Psoas muscle (tissue), 8 donors: ENCODE results near the gene PCLO. TPM values are rescaled to one million over a fixed set of nuclear protein-coding genes. Genes with fewer than 3 reads are reported as not detected.
A peak's percentile ranks its signal among the peaks of the same experiment; 100 is the strongest.

ENCODE experiments used
- ATAC-seq, 4 donors: fragments of 200-7000 bp; cut with Tn5 transposase; one replicate each; pipeline ENCODE4 v1.9.1; 2020; ENCODE audit warnings: moderate library complexity in 3 of 4, mild to moderate bottlenecking in 2 of 4
- DNase-seq, 2 donors: peaks; one replicate each; pipeline ENCODE4 v3.0.0-alpha.2; 2020
- H3K27ac ChIP-seq: fragments of 200-600 bp; one replicate; pipeline ENCODE4 v1.8.0; 2022
- H3K27me3 ChIP-seq, 3 donors: fragments of 200-600 bp in 1 of 3; one replicate each; pipeline versions ENCODE4 v1.6.1 to v1.8.0; 2013 to 2022; ENCODE audit warnings: low read length in 2 of 3, mild to moderate bottlenecking in 2 of 3, moderate library complexity in 1 of 3; ENCODE audit not compliant: insufficient read depth in 3 of 3
- H3K36me3 ChIP-seq, 2 donors: fragments of 200-600 bp in 1 of 2; one replicate each; pipeline versions ENCODE4 v1.6.1 to v1.8.0; 2013 to 2022; ENCODE audit warnings: low read depth in 1 of 2, mild to moderate bottlenecking in 1 of 2, moderate library complexity in 1 of 2; ENCODE audit not compliant: insufficient read depth in 1 of 2
- H3K4me1 ChIP-seq: fragments of 200-600 bp; one replicate; pipeline ENCODE4 v1.8.0; 2022
- H3K4me3 ChIP-seq: fragments of 200-600 bp; one replicate; pipeline ENCODE4 v1.8.0; 2022; ENCODE audit warnings: mild to moderate bottlenecking
- H3K9me3 ChIP-seq: fragments of 200-600 bp; one replicate; pipeline ENCODE4 v1.8.0; 2022
- WGBS, 3 donors: extraction: QIAGEN DNeasy Blood & Tissue Kit; methylation state at CpG; one replicate each; pipeline versions ENCODE4 v1.1.6 to v1.1.7; 2013; 5-methylcytosine and 5-hydroxymethylcytosine counted together
- intact Hi-C, 2 donors: fragments of 100-400 bp; cut with DNase I; formaldehyde crosslinking; loops; one replicate each; pipeline versions ENCODE4 v1.11.0 to v1.14.2; 2022
- polyA plus RNA-seq, 3 donors: library from polyadenylated mRNA; stranded (reverse); fragments of 200-250 nt; gene quantifications; one replicate each; pipeline ENCODE4 v1.2.3, GENCODE V29; 2013
- total RNA-seq, 4 donors: library from RNA; stranded (reverse); fragmentation: NEBNext Ultra II Directional in 2 of 4; extraction: Animal tissue kit (Norgen Biotek cat#: 25700) in 2 of 4; gene quantifications; one replicate each; pipeline versions ENCODE4 v1.2.1 to v1.2.4, GENCODE V29; 2021 to 2023
- TF ChIP-seq, protein P1 (sequence below): fragments of 200-600 bp; IDR thresholded peaks from one replicate; pipeline ENCODE4 v1.8.0; 2022; ENCODE audit warnings: antibody characterized with exemption
- donor health status: healthy with polysubstance abuse.
- donor health status: DM: no; HTN: no; CAD: no; lungs with moderate emphysema.
- donor health status: Bipolar disorder and iron deficiency.
- donor health status: healthy.
- donor health status: DM: yes; HTN: yes; CAD: no.
- donor health status: DM: no; HTN: no; CAD: no.
- donor health status: DM: no; HTN: no; CAD: no.
- donor health status: DM: yes; HTN: yes; CAD: no.

The PCLO gene
- total and polyA plus RNA-seq, 7 donors = 0.03 to 0.46 (median 0.08) TPM; not detected in 3

DNA sequence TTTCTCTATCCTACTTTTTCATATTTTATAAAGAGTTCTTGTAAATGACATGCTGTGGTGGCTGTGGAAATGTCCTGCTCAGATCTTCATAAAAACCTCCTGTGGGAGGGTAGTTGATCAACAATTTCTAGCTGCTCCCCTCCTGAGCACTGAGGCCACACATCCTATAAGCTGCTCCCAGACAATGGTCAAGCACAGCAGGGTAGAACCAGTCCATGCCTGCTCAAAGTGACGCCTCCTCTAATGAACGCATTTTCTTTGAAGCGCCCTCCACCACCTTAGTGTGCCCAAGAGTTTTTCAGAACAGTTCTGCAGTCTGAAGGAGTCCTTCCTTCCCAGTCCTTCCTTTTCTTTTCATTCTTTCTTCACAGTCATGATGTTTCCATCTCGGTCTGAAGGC lies 420.5 kb downstream of the PCLO start:
- TF ChIP-seq, protein P1, sequence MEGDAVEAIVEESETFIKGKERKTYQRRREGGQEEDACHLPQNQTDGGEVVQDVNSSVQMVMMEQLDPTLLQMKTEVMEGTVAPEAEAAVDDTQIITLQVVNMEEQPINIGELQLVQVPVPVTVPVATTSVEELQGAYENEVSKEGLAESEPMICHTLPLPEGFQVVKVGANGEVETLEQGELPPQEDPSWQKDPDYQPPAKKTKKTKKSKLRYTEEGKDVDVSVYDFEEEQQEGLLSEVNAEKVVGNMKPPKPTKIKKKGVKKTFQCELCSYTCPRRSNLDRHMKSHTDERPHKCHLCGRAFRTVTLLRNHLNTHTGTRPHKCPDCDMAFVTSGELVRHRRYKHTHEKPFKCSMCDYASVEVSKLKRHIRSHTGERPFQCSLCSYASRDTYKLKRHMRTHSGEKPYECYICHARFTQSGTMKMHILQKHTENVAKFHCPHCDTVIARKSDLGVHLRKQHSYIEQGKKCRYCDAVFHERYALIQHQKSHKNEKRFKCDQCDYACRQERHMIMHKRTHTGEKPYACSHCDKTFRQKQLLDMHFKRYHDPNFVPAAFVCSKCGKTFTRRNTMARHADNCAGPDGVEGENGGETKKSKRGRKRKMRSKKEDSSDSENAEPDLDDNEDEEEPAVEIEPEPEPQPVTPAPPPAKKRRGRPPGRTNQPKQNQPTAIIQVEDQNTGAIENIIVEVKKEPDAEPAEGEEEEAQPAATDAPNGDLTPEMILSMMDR = no peak
- 80 to 85% (median 84%) methylated on average over 4 of the region's 4 CpGs for WGBS, 3 donors
- H3K36me3 ChIP-seq = no peaks in the 10 kb centered on the region
- H3K4me1 ChIP-seq = no peaks in the 10 kb centered on the region
- H3K4me3 ChIP-seq = no peak overlapping the region
- no peak overlapping the region for H3K27ac ChIP-seq
- DNase-seq (no peak), ATAC-seq (no peak)
- intact Hi-C loops = no loop called here
- no peaks in the 10 kb centered on the region for H3K9me3 ChIP-seq
- H3K27me3 ChIP-seq = no peaks in the 10 kb centered on the region

DNA sequence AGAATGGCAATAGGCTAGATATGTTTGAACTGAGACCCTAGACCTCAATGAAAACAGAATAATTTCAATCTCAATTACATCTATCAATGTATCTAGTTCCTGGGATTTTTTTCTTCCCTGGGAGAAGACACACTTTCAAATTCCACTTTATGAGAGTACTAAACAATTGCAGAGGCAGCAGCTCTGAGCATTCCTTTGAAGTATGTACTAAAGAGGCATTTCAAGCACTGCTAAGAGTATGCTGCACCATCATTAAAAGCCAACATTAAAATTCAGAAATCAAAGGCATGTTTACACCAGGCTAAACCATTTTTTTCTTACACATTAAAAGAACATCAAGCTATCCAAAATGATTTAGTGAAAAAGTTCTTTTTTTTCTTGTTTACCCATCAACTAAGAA lies 421.2 kb downstream of the PCLO start:
- Histone ChIP-seq H3K4me3 (no peak overlapping the region), H3K4me1 (no peaks in the 10 kb centered on the region), H3K36me3 (no peaks in the 10 kb centered on the region), H3K9me3 (no peaks in the 10 kb centered on the region), H3K27ac (no peak overlapping the region), H3K27me3 (no peaks in the 10 kb centered on the region)
- no peak for ATAC-seq
- intact Hi-C loops = no loop called here
- TF ChIP-seq, protein P1 = no peak
- no peak for DNase-seq

DNA sequence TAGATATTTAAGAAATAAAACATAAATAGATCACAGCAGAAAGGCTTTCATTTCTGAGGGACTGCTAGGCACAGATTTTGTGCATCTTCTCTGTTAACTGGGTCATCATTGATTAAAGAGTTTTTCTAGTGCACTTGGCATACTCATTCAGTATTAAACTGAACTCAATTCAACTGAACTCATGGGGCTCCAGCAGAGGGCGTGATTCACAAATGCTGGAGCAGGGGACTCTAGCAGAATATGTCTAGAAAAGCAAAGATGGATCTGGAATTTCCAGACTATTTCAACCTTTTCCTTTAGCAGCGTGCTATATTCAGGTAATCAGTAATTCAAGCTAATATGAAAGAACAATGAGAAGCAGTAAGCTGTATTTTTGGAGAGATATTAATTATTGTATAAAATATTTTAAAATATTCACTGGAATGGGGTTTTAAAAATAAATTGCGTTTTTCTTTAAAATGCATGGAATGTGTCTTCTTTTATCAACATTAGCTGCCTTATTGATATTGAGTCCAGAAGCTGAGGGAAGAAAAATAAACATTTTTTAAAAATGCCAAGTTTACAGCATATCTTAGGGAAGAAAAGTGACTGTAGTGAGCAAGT lies 422.3 kb downstream of the PCLO start:
- ATAC-seq (no peak), DNase-seq (no peak)
- Histone ChIP-seq H3K27me3 (no peaks in the 10 kb centered on the region), H3K4me3 (no peak overlapping the region), H3K9me3 (no peaks in the 10 kb centered on the region), H3K27ac (no peak overlapping the region), H3K4me1 (no peaks in the 10 kb centered on the region), H3K36me3 (no peaks in the 10 kb centered on the region)
- WGBS, 3 donors = 38 to 47% (median 45%) methylated on average over 3 of the region's 3 CpGs
- TF ChIP-seq, protein P1 = peak; percentile 12
- intact Hi-C loops = no loop called here

DNA sequence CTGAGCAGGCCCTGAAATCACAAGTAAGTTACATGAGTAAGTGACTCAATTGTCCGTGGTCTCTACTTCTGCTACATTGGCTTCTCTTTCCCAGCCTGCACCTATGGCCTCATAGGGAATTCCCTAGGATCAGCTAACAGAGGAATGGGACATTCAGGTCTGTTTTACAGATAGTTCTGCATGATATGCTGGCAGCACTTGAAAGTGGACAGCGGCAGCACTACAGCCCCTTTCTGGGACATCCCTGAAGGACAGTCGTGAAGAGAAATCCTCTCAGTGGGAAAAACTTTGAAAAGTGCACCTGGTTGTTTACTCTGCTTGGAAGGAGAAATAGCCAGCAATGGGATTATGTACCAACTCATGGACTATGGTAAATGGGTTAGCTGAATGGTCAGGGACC lies 426.1 kb downstream of the PCLO start:
- intact Hi-C loops = no loop called here
- 78 to 83% (median 82%) methylated on average over 3 of the region's 3 CpGs for WGBS, 3 donors
- TF ChIP-seq, protein P1 = no peak
- H3K4me1 ChIP-seq = no peaks in the 10 kb centered on the region
- no peaks in the 10 kb centered on the region for H3K27me3 ChIP-seq
- no peak for DNase-seq
- no peak for ATAC-seq
- H3K36me3 ChIP-seq = no peaks in the 10 kb centered on the region
- no peaks in the 10 kb centered on the region for H3K9me3 ChIP-seq
- no peak overlapping the region for H3K4me3 ChIP-seq
- no peak overlapping the region for H3K27ac ChIP-seq

DNA sequence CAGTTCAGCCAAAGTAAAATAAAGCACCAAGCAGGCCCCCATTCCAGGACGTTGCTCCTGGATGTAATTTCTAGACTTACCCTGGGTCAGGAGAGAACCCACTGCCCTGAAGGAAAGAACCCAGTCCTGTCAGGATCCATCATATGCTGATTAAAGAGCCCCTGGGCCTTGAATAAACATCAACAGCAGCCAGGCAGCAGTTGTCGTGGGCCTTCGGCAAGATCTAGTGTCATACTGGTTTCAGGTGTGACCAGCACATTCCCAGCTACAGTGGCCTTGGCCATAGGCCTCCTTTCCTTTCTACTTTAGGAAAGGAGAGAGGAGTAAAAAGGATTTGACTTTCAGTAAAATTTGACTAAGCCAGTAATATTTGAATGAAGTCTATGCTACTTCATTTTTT lies 430.0 kb downstream of the PCLO start:
- DNase-seq (no peak), ATAC-seq (no peak)
- 71 to 76% (median 74%) methylated on average over 3 of the region's 3 CpGs for WGBS, 3 donors
- H3K27me3 ChIP-seq = no peaks in the 10 kb centered on the region
- TF ChIP-seq, protein P1 = no peak
- no peaks in the 10 kb centered on the region for H3K9me3 ChIP-seq
- no peak overlapping the region for H3K4me3 ChIP-seq
- no peak overlapping the region for H3K27ac ChIP-seq
- H3K4me1 ChIP-seq = no peaks in the 10 kb centered on the region
- H3K36me3 ChIP-seq = no peaks in the 10 kb centered on the region
- intact Hi-C loops = no loop called here
